ENCODE results near the gene MBTPS1. TPM values are rescaled to one million over a fixed set of nuclear protein-coding genes. Genes with fewer than 3 reads are reported as not detected.

Gene MBTPS1
- total and polyA plus RNA-seq, 9 of the 15 experiments (the other 6 are each of a cell fraction or from before 2014, with no cell fraction given) = 2.8 to 57.6 (median 43.8) TPM

GRCh38 chr16:84138824-84139627, 22.3 kb upstream of the MBTPS1 start (continued):
- peak; percentile 64 to 89 for TF ChIP-seq AFF1 (IDR thresholded peaks at IDR 0.05; ENCODE audit: low read depth in 1 of 2, partially characterized antibody in 2 of 2)
- no peak for TF ChIP-seq PYGO2 (tag; IDR thresholded peaks at IDR 0.05)
- no peak for TF ChIP-seq ZBTB34 (CRISPR knock-in tag; IDR thresholded peaks at IDR 0.05)
- TF ChIP-seq CLOCK (CRISPR knock-in tag; IDR thresholded peaks at IDR 0.05; ENCODE audit: borderline replicate concordance) = peak; percentile 17; the same call in 1 of the 2 replicates
- no peak for TF ChIP-seq TCFL5 (CRISPR knock-in tag; conservative IDR thresholded peaks at IDR 0.05)
- no peak for TF ChIP-seq SAP30 (IDR thresholded peaks at IDR 0.05; ENCODE audit: borderline replicate concordance, insufficient read depth, low read depth, low read length, poor library complexity, severe bottlenecking)
- peak; percentile 60 for TF ChIP-seq CXXC5 (CRISPR knock-in tag; IDR thresholded peaks at IDR 0.05)
- TF ChIP-seq ZNF23 (CRISPR knock-in tag; IDR thresholded peaks at IDR 0.05) = no peak
- TF ChIP-seq ZC3H11A (IDR thresholded peaks at IDR 0.05; ENCODE audit: low read depth, low read length) = no peak
- TF ChIP-seq ZC3H4 (CRISPR knock-in tag; IDR thresholded peaks at IDR 0.05; ENCODE audit: borderline replicate concordance) = peak; percentile 80; the same call in 1 of the 2 replicates
- no peak for TF ChIP-seq KAT8 (IDR thresholded peaks at IDR 0.05; ENCODE audit: low read depth)
- no peak for TF ChIP-seq ZNF57 (CRISPR knock-in tag; IDR thresholded peaks at IDR 0.05)
- TF ChIP-seq ARID3A (IDR thresholded peaks at IDR 0.05; ENCODE audit: borderline replicate concordance, low read depth, low read length) = 0 out of 2 replicates have a peak, but pooled peaks have one; percentile 69
- TF ChIP-seq CREBBP (IDR thresholded peaks at IDR 0.05; ENCODE audit: low read depth, low read length) = no peak
- no peak for TF ChIP-seq ZBED1 (IDR thresholded peaks at IDR 0.05)
